Measurements from ENCODE around the gene MEGF10.

GRCh38 chr5:127423173-127423798, 132.7 kb downstream of the MEGF10 start:
- TF ChIP-seq POLR2A (IDR thresholded peaks at IDR 0.05; ENCODE audit: low read depth) (no peak), CTCF (IDR thresholded peaks at IDR 0.05) (no peak)

Data from esophagus muscularis mucosa (tissue), 3 donors.